GM19372 (cell line): ENCODE measurements around the gene TSPAN16.

Experiments used
- ATAC-seq: cut with Tn5 transposase; IDR thresholded peaks from one replicate; pipeline ENCODE4 v1.9.1; 2021; ENCODE audit warnings: mild to moderate bottlenecking, low read depth, moderate library complexity; ENCODE audit not compliant: unreplicated experiment

TSPAN16 gene

DNA sequence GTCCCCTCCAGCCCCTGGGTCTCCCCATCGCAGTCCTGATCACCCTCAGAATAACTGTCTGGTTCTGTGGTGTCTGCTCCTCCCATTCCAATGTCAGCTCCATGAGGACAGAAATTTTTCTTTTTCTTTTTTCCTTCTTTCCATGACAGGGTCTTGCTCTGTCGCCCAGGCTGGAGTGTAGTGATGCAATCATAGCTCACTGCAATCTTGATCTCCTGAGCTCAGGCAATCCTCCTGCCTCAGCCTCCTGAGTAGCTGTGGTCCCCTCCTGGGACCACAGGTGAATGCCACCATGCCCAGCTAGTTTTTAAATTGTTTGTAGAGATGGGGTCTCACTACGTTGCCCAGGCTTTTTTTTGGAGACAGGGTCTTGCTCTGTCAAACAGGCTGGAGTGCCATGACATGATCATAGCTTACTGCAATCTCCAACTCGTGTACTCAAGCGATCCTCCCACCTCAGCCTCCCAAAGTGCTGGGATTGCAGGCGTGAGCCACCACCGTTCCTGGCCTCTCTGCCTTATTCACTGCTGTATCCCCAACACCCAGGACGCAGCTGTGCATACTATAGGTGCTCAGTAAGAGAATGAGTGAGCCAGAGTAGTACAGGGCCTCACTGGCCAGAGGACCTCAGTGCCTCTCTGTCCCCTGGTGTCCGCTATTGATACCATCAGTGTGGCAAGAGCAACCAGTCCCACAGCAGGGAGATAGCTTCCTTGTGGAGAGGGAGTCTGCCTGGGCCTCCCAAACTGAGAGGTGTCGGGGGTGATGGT, 28.5 kb upstream of the TSPAN16 start:
- no peak for ATAC-seq

DNA sequence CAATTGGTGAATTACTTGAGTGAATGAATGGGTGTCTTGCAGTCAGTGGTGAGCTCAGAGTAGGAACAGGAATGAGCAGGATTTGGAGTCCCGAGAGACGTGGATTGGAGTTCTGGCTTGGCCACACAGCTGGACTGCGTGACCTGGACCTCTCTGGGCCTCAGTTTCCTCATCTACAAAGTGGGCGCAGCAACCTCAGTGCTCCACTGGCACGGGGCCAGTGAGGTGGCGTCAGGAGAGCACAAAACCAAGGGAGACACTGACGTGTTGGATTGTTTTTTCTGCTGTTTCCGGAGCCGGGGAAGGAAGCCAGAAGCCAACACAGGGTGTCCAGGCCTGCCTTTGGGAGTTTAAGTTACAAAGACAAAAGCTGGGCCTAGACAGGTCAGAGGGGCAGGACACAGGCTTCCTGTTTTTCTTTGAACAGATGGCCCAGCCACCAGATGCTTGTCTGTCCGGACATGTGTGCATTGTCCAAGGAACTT, 27.1 kb upstream of the TSPAN16 start:
- ATAC-seq, result no peak

DNA sequence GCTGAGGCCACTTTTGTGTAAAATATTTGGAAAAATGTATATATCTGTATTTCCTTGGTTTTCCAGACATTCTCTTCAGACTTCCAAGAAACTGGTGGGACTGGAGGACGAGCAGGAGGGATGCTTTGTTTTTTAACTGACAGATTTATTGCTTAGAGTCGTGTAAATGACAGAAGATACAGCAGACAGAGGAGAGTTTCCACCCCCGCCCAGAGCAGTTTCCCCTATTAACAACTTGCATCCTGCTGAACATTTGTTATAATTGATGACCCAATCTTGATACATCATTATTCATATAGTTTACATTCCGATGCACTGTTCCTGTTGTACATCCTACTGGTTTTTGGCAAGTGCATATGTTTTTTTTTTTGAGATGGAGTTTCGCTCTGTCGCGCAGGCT, 26.6 kb upstream of the TSPAN16 start:
- no peak for ATAC-seq

DNA sequence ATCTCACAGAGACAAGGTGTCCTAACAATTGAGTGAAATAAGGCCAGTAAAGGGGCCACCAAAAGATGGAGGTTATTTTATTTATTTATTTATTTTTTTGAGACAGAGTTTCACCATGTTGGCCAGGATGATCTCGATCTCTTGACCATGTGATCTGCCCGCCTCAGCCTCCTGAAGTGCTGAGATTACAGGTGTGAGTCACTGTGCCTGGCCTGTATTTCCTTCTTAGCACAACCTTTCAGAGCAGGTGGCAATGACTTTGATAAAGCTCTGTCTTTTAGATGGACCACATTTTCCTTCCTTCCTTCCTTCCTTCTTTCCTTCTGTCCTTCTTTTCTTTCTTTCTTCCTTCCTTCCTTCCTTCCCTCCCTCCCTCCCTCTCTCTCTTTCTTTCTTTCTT, 22.7 kb upstream of the TSPAN16 start:
- ATAC-seq, result no peak

DNA sequence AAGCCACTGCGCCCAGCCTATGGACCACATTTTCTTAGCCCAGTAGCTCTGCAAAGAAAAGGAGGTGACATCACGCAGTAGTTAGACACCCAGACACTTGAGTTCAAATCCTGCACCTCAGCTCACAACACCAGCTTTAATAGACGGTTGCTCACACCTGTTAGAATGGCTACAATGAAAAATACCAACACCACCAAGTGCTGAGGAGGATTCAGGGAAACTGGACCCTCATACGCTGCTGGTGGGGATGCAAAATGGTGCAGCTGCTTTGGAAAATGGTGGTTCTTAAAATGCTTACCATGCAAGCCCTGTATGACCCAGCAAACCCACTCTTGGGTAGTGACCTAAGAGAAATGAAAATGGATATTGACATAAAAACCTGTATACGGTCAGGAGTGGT, 22.0 kb upstream of the TSPAN16 start:
- ATAC-seq, result no peak

DNA sequence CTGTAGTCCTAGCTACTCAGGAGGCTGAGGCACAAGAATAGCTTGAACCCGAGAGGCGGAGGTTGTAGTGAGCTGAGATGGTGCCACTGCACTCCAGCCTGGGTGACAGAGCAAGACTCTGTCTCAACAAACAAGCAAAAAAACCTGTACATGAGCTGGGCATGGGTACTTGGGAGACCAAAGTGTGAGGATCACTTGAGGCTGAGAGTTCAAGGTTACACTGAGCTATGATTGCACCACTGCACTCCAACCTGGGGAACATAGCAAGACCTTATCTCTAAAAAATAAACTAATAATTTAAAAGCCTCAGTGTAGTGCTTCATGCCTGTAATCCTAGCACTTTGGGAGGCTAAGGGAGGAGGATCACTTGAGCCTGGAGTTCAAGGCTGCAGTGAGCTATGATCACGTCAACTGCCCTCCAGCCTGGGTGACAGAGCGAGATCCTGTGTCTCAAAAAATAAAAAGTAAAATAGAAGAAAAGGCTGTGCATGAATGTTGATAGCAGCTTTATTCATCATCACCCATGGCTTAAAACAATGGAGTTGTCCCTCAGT, 21.4 kb upstream of the TSPAN16 start:
- ATAC-seq, result no peak

DNA sequence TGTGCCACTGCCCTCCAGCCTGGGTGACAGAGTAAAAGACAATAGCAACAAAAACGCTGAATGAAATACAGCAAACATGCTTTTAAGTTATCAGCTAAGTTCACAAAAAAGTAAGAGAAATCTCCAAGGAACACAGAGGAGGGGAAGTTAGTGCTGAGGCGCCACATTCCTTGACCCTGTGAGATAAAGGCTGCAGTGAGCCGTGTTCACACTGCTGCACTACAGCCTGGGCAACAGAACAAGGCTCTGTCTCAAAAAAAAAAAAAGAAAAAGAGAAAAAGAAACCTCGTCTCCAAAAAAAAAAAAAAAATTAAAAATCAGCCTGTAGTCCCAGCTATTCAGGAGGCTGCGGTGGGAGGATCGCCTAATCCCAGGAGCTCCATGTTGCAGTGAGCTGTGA, 17.3 kb upstream of the TSPAN16 start:
- ATAC-seq, result no peak

DNA sequence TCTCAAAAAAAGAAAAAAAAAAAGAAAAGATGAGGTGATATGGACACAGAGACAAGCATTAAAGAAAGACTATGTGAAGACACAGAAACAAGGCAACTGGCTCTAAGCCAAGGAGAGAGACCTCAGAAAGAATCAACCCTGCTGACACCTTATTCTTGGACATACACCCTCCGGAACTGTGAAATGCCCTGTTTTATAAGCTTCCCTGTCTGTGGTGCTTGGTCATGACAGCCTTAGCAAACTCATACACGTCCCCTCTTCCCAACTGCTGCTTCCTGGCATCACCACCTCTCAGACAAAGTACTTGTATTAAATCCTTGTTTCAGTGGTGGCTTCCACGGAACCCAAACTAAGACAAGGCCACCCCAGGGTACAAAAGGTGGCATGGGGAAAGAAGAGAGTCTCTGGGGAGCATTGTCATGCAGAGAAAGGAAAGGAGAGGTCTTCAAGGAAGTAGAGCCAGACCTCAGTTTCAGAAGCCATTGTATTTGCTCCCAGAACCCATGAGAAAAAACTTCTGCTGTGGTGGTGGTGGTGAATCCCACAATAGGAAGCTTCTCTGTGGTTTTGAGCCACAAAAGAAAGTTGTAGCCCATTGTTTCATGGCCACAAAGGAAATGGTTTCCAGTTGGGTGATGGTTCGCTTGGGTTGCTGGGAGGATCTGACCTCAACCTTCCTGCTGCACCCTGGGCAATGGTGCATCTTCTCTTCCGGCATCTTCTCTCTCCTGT, 16.3 kb upstream of the TSPAN16 start:
- ATAC-seq, result no peak

DNA sequence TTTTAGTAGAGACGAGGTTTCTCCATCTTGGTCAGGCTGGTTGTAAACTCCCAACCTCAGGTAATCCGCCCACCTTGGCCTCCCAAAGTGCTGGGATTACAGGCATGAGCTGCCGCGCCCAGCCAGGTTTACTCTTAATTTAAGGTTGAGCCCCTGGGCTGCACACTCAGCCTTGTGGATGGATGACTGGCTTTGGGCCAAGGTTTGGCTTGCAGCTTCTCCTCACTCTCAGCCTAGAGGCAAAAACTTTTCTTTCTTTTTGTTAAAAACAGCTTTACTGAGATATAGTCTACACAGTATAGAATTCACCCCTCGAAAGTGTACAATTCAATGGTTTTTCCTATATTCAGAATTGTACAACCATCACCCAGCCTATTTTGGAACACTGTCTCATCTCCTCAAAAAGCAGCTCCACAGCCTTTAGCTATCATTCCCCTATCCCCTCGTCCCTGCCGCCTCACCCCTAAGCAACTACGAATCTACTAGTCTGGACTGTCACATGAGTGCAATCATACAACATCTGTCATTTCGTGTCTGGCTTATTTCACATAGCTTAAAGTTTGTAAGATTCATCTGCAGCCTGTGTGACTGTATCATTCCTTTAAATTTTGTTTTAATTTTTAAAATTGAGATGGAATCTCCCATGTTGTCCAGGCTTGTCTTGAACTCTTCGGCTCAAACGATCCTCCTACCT, 14.5 kb upstream of the TSPAN16 start:
- ATAC-seq, result no peak

DNA sequence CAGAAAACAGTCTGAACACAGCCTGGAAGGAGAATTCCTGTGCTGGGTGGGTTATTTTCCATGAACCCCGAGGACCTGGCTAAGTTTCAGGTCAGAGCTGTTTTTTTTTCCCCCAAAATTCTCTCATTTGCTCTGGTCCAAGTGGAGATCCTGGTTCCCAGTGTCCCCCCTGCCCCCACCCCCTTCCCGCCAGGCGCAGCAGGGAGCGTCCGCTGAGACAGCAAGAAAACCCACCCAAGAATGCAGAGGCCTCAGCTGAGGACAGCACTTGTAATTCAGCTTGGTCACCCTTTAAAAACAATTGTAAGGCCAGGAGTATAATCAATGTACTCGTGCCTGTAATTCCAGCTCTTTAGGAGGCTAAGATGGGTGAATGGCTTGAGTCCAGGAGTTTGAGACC, 11.4 kb upstream of the TSPAN16 start:
- no peak for ATAC-seq

DNA sequence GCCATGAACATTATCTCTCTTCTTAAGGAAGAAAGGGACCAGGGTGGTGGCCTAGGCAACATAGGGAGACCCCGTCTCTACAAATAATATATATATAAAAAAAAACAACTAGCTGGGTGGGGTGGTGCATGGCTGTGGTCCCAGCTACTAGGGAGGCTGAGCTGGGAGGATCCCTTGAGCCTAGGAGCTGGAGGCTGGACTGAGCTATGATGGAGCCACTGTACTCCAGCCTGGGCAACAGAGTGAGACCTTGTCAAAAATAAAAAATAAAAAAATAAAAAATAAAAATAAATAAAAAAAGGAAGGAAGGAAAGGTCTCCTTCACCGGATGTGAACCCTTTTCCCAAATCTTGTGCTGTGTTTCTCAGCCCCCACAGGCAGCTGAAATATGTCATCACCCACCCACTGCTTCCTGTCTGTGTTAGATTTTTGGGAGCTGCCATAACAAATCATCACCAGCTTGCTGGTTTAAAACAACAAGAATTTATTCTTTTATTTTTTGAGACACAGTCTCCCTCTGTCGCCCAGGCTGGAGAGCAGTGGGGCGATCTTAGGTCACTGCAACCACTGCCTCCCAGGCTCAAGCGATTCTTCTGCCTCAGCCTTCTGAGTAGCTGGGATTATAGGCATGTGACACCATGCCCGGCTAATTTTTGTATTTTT, 9.5 kb upstream of the TSPAN16 start:
- no peak for ATAC-seq

DNA sequence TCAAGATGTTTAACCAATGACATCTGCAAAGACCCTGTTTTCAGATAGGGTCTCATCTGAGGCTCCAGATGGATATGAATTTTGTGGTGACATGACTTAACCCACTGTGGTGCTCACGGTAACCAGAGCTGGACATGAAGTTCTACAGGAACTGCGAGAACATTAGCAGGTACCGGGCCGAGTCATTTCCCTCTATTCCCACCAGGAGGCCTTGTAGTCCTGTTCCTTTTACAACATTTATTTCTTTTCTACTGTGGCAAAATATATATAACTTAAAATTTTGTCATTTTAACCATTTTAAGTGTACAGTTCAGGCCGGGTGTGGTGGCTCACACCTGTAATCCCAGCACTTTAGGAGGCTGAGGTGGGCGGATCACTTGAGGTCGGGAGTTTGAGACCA, 7.6 kb upstream of the TSPAN16 start:
- no peak for ATAC-seq

DNA sequence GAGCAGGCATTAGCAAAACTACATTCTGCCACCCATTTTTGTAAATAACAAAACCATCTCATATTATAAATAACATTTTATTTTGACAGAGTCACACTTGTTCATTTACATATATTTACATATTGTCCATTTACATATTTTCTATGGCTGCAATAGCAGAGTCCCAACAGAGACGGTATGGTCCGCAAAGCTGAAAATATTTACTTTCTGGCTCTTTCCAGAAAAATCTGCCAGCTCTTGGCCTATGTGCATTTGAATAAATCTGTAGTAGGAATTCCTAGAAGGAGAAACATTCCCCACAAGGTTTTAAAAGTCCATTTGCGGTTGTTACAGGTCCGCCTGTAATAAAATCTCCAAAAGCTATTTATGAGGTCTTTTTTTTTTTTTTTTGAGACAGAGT, 5.7 kb upstream of the TSPAN16 start:
- no peak for ATAC-seq

DNA sequence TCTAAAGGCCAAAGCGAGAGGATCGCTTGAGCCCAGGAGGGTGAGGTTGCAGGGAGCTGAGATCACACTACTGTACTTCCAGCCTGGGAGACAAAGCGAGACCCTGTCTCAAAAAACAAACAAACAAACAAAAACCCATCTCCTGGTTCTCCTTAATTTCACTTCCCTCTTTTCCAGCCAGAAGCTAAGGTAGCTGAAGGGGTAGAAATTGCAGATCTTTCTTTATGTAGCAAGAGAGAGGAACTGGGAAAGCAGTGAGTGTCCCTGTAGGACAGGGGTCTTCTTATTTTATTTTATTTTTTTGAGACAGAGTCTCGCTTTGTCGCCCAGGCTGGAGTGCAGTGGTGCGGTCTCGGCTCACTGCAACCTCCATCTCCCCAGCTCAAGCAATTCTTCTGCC, 4.5 kb upstream of the TSPAN16 start:
- ATAC-seq, result no peak

DNA sequence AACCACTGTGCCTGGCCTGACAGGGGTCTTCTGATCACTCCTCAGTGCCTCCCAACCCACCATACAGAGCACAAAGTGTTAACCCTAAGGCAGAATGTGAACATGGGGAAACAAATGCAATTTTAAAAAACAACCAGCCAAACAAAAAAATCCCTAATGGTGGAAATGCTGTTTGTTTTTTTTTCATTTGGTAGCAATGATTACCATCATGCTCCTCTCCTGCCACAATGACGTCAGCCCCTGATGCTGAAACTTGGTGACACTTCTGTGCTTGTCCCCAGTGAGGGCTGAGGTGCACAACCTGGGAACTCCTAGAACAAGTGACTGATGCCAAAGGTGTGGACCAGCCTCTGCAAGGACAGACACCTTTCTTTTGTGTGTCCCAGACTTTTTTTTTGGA, 4.0 kb upstream of the TSPAN16 start:
- ATAC-seq, result no peak

DNA sequence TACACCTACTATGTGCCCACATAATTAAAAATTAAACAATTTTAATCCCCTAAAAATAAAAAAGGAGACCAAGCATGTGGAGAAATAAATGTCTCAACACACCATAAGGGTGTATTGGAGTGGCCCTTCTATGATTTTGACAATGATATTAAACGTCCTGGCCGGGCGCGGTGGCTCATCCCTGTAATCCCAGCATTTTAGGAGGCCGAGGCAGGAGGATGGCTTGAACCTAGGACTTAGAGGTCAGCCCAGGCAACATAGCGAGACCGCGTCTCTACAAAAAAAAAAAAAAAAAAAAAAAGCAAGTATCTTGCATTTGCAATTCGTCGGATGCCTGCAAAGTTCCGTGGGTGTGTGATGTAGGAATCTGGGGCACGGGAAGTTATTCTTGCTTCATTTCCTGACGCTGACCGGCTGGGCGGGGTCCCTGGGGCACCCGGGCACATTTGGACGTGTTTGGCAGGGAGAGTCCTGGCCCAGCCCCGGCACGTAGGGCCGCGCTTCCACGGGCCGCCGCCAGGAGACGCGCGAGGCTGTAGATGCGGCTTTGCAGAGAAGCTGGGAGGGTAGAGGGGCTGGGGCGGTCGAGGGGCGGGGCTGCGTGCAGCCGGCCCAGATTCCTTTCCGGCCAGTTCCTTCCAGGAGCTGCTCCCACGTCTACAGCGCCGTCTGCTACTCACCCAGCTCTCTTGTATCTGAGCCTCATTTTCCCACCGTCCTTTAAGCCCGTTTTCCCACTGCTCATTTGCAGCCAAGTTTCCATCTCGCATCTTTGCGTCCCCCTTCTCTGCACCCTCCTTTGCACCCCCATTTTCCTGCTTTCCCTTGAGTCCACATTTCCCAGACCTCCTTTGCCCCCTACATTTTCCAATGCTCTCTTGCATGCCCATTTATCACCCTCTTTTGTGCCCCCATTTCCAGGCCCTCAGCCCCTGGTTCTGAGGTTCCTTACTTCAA, 2.2 kb upstream of the TSPAN16 start:
- no peak for ATAC-seq

DNA sequence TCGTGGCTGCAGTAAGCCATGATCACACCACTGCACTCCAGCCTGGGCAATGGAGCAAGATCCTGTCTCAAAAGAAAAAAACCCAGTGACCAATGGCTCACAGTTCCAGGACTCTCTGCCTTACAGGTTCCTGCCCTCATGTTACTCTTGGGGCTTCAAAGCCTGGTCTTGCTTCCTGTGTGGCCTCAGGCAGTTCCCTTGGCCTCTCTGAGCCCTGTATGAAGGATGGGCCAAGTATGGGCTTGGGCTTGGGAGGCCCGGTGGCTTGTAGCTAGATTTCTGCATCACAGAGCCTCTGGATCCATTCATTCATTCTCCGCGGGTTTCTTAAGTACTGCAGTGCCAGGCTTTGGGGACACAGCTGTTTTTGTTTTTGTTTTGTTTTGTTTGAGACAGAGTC, 780 bp upstream of the TSPAN16 start:
- ATAC-seq, result no peak

DNA sequence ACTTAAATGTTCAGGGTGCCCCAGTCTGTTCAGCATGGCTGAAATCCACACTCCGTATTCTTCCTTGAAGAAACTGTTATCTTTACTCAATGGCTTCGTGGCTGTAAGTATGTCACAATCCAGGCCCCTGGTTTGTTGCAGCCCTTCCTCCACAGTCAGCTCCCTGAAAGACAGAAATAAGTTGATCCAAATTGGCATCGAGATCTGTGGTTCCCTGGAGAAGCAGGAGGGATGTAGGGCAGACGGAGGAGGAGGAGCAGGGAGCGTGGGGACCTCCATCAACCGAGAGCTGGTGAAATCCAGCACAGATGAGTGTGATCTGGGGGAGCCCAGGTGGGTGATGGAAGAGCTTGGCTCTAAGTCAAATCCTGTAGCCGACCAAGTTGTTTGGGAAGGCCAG, 304 bp downstream of the TSPAN16 start:
- ATAC-seq, result no peak

DNA sequence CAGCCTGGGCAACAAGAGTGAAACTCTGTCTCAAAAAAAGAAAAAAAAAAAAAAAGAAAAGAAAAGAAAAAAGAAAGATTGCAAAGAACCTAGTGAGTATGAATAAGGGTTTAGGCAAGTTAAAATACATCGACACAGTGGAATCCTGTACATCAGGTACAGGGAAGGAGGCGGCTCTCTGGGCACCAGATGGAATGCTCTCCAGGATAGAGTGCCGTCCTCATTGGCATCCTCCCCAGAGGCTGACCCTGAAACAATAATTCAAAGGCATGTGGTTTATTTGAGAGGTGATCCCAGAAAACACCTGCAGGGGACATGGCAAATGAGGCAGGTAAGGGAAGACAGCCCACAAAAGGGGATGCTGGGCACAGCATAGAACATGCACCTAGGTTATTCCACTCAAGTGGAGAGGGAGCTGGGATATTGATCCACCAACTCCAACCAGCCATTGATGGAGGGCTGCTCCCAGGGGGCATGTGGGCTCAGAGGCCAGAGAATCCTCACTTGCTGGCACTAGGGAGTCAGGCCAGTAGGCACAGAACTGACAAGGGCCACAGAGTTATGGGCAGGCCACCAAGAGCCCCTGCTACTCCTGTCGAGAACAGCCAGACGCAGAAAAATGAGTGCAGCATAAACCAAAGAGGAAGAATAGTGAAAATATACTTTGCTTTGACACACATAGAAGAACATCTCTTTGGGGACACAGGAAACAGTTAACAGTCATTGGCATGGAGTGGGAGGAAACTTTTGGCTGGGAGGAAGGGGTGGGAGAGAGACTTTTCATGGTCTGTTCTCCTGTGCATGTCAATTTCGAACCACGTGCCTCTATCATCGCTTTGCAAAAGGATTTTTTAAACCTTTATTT, 4.2 kb downstream of the TSPAN16 start:
- ATAC-seq, result no peak
